ENCODE results near the gene TMEM50B. TPM values are rescaled to one million over a fixed set of nuclear protein-coding genes. Genes with fewer than 3 reads are reported as not detected.

TMEM50B gene
- total and polyA plus RNA-seq, 4 experiments from 2014 or later: 49.2 to 112 (median 88.3) TPM

DNA sequence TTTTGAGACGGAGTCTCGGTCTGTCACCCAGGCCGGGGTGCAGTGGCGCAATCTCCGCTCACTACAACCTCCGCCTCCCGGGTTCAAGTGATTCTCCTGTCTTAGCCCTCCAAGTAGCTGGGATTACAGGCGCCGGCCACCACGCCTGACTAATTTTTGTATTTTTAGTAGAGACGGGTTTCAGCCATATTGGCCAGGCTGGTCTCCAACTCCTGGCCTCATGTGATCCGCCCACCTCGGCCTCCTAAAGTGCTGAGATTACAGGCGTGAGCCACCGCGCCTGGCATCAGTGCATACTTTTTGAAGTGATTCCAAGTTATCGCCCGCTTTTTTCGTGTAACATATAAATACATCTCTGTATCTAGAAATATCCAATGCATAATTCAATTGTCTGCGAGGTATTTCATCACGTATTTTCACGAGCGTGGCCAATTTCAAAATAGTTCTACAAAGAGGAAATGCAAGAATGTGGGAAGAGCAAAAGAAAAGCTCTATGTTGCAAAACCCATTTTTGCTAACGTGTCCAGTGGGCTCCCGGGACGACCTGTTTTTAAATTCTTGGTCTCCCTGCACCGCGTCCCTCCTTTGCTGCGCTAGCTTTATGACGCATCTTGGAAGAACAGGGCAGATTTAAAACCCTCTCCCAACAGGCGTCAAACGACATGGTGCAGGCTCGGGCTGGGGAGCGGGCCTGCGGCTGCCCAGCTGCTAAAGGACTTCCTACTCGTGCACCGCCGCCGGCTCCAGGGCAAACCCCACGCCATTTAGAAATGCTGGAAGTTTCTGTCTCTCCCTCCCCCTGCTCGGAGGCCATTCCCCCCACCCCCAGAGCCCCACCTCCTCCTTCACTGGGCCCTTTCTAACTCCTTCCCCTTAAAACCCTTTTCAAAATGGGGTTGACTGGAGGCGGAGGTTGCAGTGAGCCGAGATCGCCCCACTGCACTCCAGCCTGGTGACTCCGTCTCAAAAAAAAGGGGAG is 77.5 kb downstream of the TMEM50B start:
- Mint-ChIP-seq H3K36me3 (peaks cover 0 to 3% of the 10 kb centered on the region in 2 donors), H3K4me3 (peak overlapping the region; percentile 70 to 88 (median 82)), H3K27me3 (peaks cover 0 to 2% of the 10 kb centered on the region in 2 donors), H3K27ac (peak overlapping the region in 6 of 7 donors; percentile 70 to 85 (median 76)), H3K4me1 (peaks cover 18 to 41% (median 27%) of the 10 kb centered on the region in 4 donors), H3K9me3 (no peaks in the 10 kb centered on the region)
- CTCF ChIA-PET (ENCODE audit: partially characterized antibody): interaction anchor here (2.0 kb wide), 1 partner anchor 42 kb away, joined by 20 read pairs; no protein-coding TSS in a partner anchor
- Histone ChIP-seq H3K27me3 (ENCODE audit: insufficient read depth, low read length) (no peaks in the 10 kb centered on the region), H3K36me3 (ENCODE audit: insufficient read depth, low read length) (no peaks in the 10 kb centered on the region), H3K4me1 (ENCODE audit: insufficient read depth, low read length) (peaks cover 31% of the 10 kb centered on the region), H3K27ac (ENCODE audit: low read depth, low read length) (peak overlapping the region; percentile 14), H3K9me3 (ENCODE audit: control insufficient read depth in 1 of 2, low read length in 2 of 2) (no peaks in the 10 kb centered on the region), H3K4me3 (ENCODE audit: low read length in 2 of 2) (peak overlapping the region in 1 of 2 donors; percentile 14)
- intact Hi-C loops (cut with micrococcal nuclease): loop anchor here (2.0 kb wide), 1 partner anchor 17 kb away; no protein-coding TSS in a partner anchor
- POLR2A ChIA-PET (ENCODE audit: partially characterized antibody): interaction anchor here (1.0 to 4.5 kb wide), 5 partner anchors 18 to 137 kb away, joined by 3 to 39 read pairs (median 10); partner anchors contain the start of gene IFNAR1
- DNase-seq: no peak

- ChIA-PET POLR2A (ENCODE audit: partially characterized antibody) (interaction anchor here (1.9 to 4.5 kb wide), 4 partner anchors 17 to 77 kb away, joined by 8 to 39 read pairs (median 10); partner anchors contain the start of gene IFNAR1), CTCF (ENCODE audit: partially characterized antibody) (interaction anchor here (2.0 kb wide), 1 partner anchor 41 kb away, joined by 20 read pairs; no protein-coding TSS in a partner anchor)
- no peak overlapping the region for H3K27ac ChIP-seq (ENCODE audit: low read depth, low read length)
- no peak for DNase-seq
- peak overlapping the region in 3 of 8 donors; percentile 30 to 85 (median 42) for H3K4me3 Mint-ChIP-seq
- intact Hi-C loops (cut with micrococcal nuclease): no loop called here
- H3K9me3 Mint-ChIP-seq: no peaks in the 10 kb centered on the region
- H3K27me3 ChIP-seq (ENCODE audit: insufficient read depth, low read length): no peaks in the 10 kb centered on the region
- no peaks in the 10 kb centered on the region for H3K36me3 ChIP-seq (ENCODE audit: insufficient read depth, low read length)
- H3K4me3 ChIP-seq (ENCODE audit: low read length in 2 of 2): no peak overlapping the region
- no peaks in the 10 kb centered on the region for H3K9me3 ChIP-seq (ENCODE audit: control insufficient read depth in 1 of 2, low read length in 2 of 2)
- H3K27ac Mint-ChIP-seq: peak overlapping the region in 3 of 7 donors; percentile 35 to 79 (median 70)
- peaks cover 26% of the 10 kb centered on the region for H3K4me1 ChIP-seq (ENCODE audit: insufficient read depth, low read length)
- peaks cover 14 to 34% (median 21%) of the 10 kb centered on the region in 4 donors for H3K4me1 Mint-ChIP-seq
- H3K36me3 Mint-ChIP-seq: peaks cover 0 to 3% of the 10 kb centered on the region in 2 donors
- peaks cover 0 to 2% of the 10 kb centered on the region in 2 donors for H3K27me3 Mint-ChIP-seq
Measured at GRCh38 chr21:33401630-33401992, 78.2 kb downstream of the TMEM50B start.

Other genes with a start within 250 kb of the TMEM50B start
- 10 to 100 TPM; 30.6 to 36.4 TPM for gene IL10RB, start 213.6 kb downstream of the TMEM50B start, total RNA-seq
- gene IL10RB, start 213.6 kb downstream of the TMEM50B start, polyA plus RNA-seq: 10 to 100 TPM; 53.3 to 61.8 TPM
- gene IFNAR1, start 155.0 kb downstream of the TMEM50B start, total RNA-seq: 10 to 100 TPM; 60.1 to 62.5 TPM
- 10 to 100 TPM; 52.5 to 64.4 TPM for gene IFNAR1, start 155.0 kb downstream of the TMEM50B start, polyA plus RNA-seq
- gene IFNGR2, start 76.6 kb downstream of the TMEM50B start, total RNA-seq: 10 to 100 TPM; 20.7 to 22.9 TPM
- 10 to 100 TPM in 1 of 2 donors, 1 to 10 TPM in 1; 8.7 to 24.3 TPM for gene IFNGR2, start 76.6 kb downstream of the TMEM50B start, polyA plus RNA-seq
- 1 to 10 TPM; 1.3 to 1.6 TPM for gene DNAJC28, start 11.7 kb upstream of the TMEM50B start, total RNA-seq
- under 1 TPM; 0.56 to 0.98 TPM for gene DNAJC28, start 11.7 kb upstream of the TMEM50B start, polyA plus RNA-seq
- 10 to 100 TPM; 75.4 to 85.1 TPM for gene GART, start 62.1 kb upstream of the TMEM50B start, total RNA-seq
- gene GART, start 62.1 kb upstream of the TMEM50B start, polyA plus RNA-seq: 10 to 100 TPM; 56.1 to 57.7 TPM
- 100 to 1,000 TPM; 436 to 454 TPM for gene SON, start 63.1 kb upstream of the TMEM50B start, total RNA-seq
- gene SON, start 63.1 kb upstream of the TMEM50B start, polyA plus RNA-seq: 100 to 1,000 TPM; 314 to 639 TPM
- gene DONSON, start 108.7 kb upstream of the TMEM50B start, total RNA-seq: 10 to 100 TPM; 11.0 to 13.7 TPM
- 1 to 10 TPM; 2.2 to 4.0 TPM for gene DONSON, start 108.7 kb upstream of the TMEM50B start, polyA plus RNA-seq
- gene CRYZL1, start 161.8 kb upstream of the TMEM50B start, total RNA-seq: 10 to 100 TPM; 63.9 to 64.2 TPM
- 10 to 100 TPM; 34.4 to 38.8 TPM for gene CRYZL1, start 161.8 kb upstream of the TMEM50B start, polyA plus RNA-seq
- 1 to 10 TPM; 2.9 to 3.9 TPM for gene ITSN1, start 162.5 kb upstream of the TMEM50B start, total RNA-seq
- gene ITSN1, start 162.5 kb upstream of the TMEM50B start, polyA plus RNA-seq: 1 to 10 TPM; 1.0 to 3.1 TPM